ENCODE measurements around the gene MYO10.

DNA sequence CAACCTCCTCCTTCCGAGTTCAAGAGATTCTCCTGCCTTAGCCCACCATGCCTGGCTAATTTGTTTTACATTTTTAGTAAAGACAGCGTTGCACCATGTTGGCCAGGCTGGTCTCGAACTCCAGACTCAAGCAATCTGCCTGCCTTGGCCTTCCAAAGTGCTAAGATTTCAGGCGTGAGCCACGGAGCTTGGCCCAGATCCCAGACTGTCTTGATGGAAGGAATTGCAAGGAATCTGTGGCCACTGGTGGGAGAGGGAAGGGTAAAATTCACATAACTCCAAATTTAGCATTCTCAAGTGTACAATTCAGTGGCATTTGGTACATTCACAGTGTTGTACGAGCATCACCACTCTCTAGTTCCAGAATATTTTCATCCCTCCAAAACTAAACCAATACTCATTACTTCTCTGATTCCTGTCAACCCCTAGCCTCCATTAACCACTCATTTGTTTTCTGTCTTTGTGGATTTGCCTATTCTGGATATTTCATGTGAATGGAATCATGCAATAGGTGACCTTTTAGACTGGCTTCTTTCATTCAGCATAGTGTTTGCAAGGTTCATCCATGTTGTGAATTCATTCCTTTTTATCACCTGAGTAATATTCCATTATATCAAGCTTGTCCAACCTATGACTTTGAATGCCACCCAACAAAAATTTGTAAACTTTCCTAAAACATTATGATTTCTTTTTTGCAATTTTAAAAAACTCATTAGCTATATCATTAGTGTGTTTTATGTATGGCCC is 8.9 kb upstream of the MYO10 start:
- TF ChIP-seq, protein P1, sequence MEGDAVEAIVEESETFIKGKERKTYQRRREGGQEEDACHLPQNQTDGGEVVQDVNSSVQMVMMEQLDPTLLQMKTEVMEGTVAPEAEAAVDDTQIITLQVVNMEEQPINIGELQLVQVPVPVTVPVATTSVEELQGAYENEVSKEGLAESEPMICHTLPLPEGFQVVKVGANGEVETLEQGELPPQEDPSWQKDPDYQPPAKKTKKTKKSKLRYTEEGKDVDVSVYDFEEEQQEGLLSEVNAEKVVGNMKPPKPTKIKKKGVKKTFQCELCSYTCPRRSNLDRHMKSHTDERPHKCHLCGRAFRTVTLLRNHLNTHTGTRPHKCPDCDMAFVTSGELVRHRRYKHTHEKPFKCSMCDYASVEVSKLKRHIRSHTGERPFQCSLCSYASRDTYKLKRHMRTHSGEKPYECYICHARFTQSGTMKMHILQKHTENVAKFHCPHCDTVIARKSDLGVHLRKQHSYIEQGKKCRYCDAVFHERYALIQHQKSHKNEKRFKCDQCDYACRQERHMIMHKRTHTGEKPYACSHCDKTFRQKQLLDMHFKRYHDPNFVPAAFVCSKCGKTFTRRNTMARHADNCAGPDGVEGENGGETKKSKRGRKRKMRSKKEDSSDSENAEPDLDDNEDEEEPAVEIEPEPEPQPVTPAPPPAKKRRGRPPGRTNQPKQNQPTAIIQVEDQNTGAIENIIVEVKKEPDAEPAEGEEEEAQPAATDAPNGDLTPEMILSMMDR (IDR thresholded peaks at IDR 0.05) = no peak
- TF ChIP-seq POLR2A (IDR thresholded peaks at IDR 0.05) = no peak
- no peak for TF ChIP-seq POLR2AphosphoS5 (IDR thresholded peaks at IDR 0.05)

Measured in breast epithelium (tissue), 3 donors.